ENCODE data around the gene HELZ2. TPM values are rescaled to one million over a fixed set of nuclear protein-coding genes. Genes with fewer than 3 reads are reported as not detected.

HELZ2 gene
- total RNA-seq, 4 donors from 2014 or later = 4.9 to 35.2 (median 10.5) TPM

DNA sequence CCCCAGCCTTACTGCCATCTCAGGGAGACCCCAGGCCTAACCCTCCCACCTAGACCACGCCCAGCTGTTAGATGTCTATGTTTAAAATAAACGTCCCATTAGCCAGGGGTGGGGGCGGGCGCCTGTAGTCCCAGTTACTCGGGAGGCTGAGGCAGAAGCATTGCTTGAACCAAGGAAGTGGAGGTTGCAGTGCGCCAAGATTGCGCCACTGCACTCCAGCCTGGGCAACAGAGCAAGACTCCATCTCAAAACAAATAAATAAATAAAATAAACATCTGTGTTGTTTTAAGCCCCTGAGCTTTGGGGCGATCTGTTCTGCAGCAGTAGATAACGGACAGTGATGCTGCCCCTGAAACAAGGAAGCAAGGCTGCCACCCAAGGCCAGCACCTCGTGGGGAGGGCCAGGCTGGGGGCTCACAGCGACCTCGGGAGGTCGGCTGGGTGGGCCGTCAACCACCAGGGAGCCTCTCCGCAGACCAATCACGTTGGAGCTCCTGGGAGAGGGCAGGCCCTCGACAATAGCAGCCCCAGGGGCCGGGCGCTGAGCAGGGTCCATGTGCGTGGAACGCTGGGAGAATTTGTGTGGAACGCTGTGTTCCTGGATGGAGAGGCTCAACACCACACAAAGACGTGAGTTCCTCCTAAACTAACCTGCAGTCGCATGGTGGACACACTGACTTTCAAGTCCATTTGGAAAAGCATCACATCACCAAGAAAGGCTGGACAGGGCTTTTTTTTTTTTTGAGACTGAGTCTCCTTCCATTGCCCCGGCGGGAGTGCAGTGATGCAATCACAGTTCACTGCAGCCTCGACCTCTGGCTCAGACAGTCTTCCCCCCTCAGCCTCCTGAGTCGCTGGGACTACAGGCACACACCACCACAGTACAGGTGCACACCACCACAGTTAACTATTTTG, 1.0 kb upstream of the HELZ2 start:
- TF ChIP-seq CTCF (IDR thresholded peaks at IDR 0.05; ENCODE audit: low read depth) = no peak

- TF ChIP-seq CTCF (IDR thresholded peaks at IDR 0.05; ENCODE audit: low read depth) = no peak
These were observed 350 bp downstream of the HELZ2 start for GRCh38 chr20:63573647-63574131.

GRCh38 chr20:63572788-63573646, 1.0 kb downstream of the HELZ2 start:
- TF ChIP-seq CTCF (IDR thresholded peaks at IDR 0.05; ENCODE audit: low read depth) = no peak

DNA sequence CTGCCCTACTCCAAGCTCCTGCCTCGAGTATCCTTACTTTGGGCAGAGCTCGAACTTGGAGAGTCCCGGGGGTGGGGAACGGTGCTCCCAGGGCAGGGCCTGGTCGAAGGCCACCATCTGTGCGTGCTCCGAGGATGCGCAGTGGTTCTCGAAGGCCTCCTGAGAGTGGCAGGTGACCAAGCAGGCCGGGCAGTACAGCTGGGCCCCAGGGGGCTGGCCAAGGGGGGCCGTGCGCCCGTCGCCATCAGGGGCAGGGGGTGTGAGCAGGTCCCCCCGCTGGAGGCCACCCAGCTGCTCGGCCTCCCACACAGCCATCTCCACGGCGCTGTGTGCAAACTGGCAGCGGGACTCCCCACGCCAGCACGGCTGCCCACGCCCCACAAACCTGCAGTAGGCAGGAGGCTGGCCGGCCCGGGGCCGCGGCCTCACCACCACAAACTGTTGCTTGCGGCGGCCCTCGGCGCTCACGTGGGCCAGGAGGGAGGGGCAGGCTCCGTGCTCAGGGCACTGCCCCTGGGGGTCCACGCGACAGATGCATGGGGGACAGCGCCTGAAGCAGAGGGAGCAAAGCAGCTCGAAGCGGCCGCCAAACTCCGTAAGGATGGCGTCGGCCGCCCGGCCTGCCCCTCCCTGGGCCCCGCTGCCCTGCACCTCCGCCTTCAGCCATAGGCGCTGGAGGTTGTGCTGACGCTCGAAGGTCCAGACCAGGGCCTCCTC, 1.8 kb downstream of the HELZ2 start:
- no peak for TF ChIP-seq CTCF (IDR thresholded peaks at IDR 0.05; ENCODE audit: low read depth)

DNA sequence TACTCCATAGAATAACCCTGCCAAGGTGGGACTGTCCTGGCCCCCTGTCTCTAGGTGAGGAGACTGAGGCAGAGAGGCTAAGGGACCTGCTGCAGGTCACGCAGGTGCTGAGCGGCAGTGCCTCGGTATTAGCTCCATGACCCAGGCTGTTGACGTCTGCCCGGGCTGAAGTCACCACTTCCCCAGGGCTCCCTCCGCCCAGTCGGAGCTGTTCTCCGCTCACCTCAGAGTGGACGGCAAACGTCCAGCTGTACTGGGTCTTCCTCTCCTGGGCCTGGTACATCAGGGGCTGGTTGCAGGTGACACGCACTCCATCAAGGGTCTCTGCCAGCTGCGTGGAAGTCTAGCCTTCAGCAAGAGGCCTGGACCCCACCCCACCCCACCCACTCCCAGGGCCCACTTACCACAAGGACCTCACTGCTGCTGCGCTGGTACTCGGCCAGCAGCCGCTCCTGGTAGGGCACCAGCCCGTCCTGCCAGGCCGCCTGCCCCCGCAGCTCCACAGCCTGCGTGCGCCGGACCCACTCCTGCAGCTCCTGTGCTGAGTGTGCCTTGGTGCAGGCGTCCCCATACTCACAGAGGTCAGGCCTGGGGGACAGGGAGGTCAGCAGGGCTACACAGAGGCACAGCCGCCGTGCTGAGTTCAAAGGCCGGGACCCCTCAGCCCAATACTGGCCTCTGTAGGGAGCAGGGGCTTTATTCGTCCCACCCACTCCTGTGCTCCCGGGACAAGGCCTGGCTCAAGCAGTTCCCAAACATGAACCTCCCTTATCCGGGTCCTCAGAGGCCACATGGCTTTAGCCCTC, 3.6 kb downstream of the HELZ2 start:
- TF ChIP-seq CTCF (IDR thresholded peaks at IDR 0.05; ENCODE audit: low read depth) = no peak

DNA sequence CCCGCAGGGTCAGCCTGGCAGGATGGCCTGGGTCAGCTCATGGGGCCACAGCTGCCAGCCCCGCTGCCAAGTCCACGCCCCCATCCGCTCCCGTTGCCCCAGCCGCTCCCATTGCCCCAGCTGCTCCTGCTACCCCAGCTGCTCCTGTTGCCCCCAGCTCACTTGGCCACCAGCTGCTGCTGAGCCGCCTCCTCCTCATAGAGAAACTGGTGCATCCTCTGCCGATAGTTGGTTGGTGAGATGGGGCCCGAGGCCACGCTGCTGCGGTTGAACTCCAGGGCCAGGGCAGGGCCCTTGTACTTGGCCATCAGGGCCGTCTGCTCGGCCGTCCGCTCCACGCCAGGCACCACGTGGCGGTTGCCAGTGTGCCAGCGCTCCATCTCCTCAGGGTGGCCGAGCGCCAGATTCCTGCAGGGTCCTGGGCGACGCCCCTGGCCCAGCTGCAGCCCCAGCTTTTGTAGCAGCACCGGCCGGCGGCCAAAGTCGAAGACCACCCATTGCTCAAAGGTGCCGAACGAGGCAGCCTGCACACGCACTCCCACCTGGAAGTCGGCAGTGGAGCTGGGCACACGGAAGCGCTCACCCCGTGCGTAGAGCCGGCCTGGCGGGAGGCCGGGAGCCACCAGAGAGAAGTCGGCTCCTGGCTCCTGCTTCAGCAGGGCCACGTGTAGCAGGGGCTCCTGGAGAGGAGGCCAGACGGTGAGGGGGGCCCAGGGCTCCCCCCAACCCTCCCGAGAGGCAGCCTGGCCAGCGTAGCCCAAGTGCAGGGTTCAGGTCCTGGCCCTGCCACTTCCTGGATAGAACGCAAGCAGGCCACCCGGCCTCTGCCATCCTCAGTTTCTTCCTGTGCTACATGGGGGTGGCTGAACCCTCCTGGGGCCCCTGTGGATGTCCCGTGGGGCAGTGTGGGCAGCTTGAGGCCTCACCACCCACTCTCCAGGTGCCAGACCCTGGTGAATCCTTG, 4.8 kb downstream of the HELZ2 start:
- TF ChIP-seq CTCF (IDR thresholded peaks at IDR 0.05; ENCODE audit: low read depth) = no peak
